A673 (cell line): Measurements from ENCODE around the gene CPNE8.

Experiments used
- EZH2 ChIP-seq: fragments of 200-600 bp; sonication (generic); IDR thresholded peaks from 2 replicates; pipeline ENCODE4 v1.6.1; 2017; ENCODE audit warnings: borderline replicate concordance, low read depth, mild to moderate bottlenecking, mixed read lengths, antibody characterized with exemption, low read length; ENCODE audit not compliant: poor library complexity, severe bottlenecking
- TF ChIP-seq, protein P1 (sequence below): fragments of 300-800, 200-600 bp; sonication (generic); conservative IDR thresholded peaks from 2 replicates; pipeline ENCODE4 v1.5.1; 2017; ENCODE audit warnings: low read depth, mild to moderate bottlenecking, antibody characterized with exemption, low read length, moderate library complexity, mixed read lengths

DNA sequence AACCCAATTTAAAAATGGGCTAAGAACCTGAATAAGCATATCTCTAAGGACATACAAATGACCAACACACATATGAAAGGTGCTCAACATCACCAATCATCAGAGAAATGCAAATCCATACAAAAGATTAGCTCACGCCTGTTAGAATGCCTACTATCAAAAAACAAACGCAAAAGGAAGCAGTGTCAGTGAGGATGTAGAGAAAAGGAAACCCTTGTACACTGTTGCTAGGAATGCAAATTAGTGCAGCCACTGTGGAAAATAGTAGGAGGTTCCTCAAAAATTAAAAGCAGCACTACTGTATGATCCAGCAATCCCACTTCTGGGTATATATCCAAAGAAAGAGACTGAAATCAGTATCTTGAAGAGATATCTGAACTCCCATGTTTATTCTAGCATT lies 133.0 kb downstream of the CPNE8 start:
- TF ChIP-seq, protein P1, sequence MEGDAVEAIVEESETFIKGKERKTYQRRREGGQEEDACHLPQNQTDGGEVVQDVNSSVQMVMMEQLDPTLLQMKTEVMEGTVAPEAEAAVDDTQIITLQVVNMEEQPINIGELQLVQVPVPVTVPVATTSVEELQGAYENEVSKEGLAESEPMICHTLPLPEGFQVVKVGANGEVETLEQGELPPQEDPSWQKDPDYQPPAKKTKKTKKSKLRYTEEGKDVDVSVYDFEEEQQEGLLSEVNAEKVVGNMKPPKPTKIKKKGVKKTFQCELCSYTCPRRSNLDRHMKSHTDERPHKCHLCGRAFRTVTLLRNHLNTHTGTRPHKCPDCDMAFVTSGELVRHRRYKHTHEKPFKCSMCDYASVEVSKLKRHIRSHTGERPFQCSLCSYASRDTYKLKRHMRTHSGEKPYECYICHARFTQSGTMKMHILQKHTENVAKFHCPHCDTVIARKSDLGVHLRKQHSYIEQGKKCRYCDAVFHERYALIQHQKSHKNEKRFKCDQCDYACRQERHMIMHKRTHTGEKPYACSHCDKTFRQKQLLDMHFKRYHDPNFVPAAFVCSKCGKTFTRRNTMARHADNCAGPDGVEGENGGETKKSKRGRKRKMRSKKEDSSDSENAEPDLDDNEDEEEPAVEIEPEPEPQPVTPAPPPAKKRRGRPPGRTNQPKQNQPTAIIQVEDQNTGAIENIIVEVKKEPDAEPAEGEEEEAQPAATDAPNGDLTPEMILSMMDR: no peak
- no peak for TF ChIP-seq EZH2
